Endothelial cell of umbilical vein (primary cell): ENCODE measurements around the gene UQCRFS1. TPM values are rescaled to one million over a fixed set of nuclear protein-coding genes. Genes with fewer than 3 reads are reported as not detected.

Source experiments
- BruUV-seq: library from RNA; stranded (reverse); fragments of 400-500 nt; replicated peaks from 2 replicates; lab custom pipeline; 2021; lab: Mats Ljungman, UMichigan
- CTCF ChIA-PET: fragments of 300-600, 350-600 bp; sonication (Branson Sonifier 250); formaldehyde crosslinking; loops from one replicate; lab custom pipeline; 2021; ENCODE audit warnings: antibody characterized with exemption, inconsistent platforms; lab: Charles Lee
- POLR2A ChIA-PET: fragments of 300-600, 350-600 bp; sonication (Branson Sonifier 250); formaldehyde crosslinking; loops from one replicate; lab custom pipeline; 2021; ENCODE audit warnings: antibody characterized with exemption, inconsistent platforms; lab: Charles Lee
- DNase-seq: peaks from one replicate; pipeline ENCODE4 v3.0.0-alpha.2; 2011; ENCODE audit warnings: low read depth, low spot score
- FAIRE-seq: peaks from 2 replicates; lab custom pipeline; 2011; peaks lifted over from hg19 to GRCh38; lab: Jason Lieb, UNC
- H2AFZ ChIP-seq: 2 replicates; pipeline ENCODE4 v1.6.0; 2012; ENCODE audit warnings: low read depth, low read length, control low read depth, inconsistent platforms
- H3K27ac ChIP-seq: 2 replicates; pipeline ENCODE4 v1.5.1; 2011; ENCODE audit warnings: low read depth, mild to moderate bottlenecking, control low read depth, low read length, moderate library complexity; ENCODE audit not compliant: insufficient read depth
- H3K27me3 ChIP-seq, 2 experiments: 2 replicates each; pipeline versions ENCODE4 v1.6.0 to v1.6.1; 2011; ENCODE audit warnings: low read length in 2 of 2, mixed read lengths in 1 of 2; ENCODE audit not compliant: control insufficient read depth in 2 of 2, insufficient read depth in 2 of 2
- H3K36me3 ChIP-seq, 2 experiments: 2 replicates in 1 of 2; 3 replicates in 1 of 2; pipeline ENCODE4 v1.5.1; 2011; ENCODE audit warnings: low read length in 2 of 2, mild to moderate bottlenecking in 1 of 2, moderate library complexity in 1 of 2; ENCODE audit not compliant: control insufficient read depth in 2 of 2, insufficient read depth in 2 of 2; ENCODE audit errors: extremely low read depth in 1 of 2
- H3K4me1 ChIP-seq: 3 replicates; pipeline ENCODE4 v1.5.1; 2011; ENCODE audit warnings: mild to moderate bottlenecking, low read length; ENCODE audit not compliant: control insufficient read depth, insufficient read depth; ENCODE audit errors: extremely low read depth
- H3K4me2 ChIP-seq: 2 replicates; pipeline ENCODE4 v1.6.1; 2011; ENCODE audit warnings: low read length, control low read depth, mixed read lengths; ENCODE audit not compliant: insufficient read depth
- H3K4me3 ChIP-seq, 3 experiments: fragments of 200-600 bp in 1 of 3; sonication (generic), shearing (Covaris generic) in 1 of 3; replicated peaks in 1 of 3; 2 replicates each; pipeline ENCODE4 v1.5.1; 2011 to 2016; ENCODE audit warnings: control low read depth in 3 of 3, low read length in 3 of 3, mild to moderate bottlenecking in 2 of 3, inconsistent platforms in 1 of 3, low read depth in 1 of 3, moderate library complexity in 1 of 3; ENCODE audit not compliant: insufficient read depth in 1 of 3
- H3K79me2 ChIP-seq: 2 replicates; pipeline ENCODE4 v1.6.0; 2012; ENCODE audit warnings: low read length, inconsistent platforms; ENCODE audit not compliant: control insufficient read depth, insufficient read depth
- H3K9ac ChIP-seq: replicated peaks from 2 replicates; pipeline ENCODE3; 2011; ENCODE audit warnings: low read length, control low read depth; ENCODE audit not compliant: insufficient read depth; ENCODE audit errors: extremely low read depth
- H3K9me1 ChIP-seq: replicated peaks from 3 replicates; pipeline ENCODE4 v1.6.0; 2011; ENCODE audit warnings: mild to moderate bottlenecking, low read length; ENCODE audit not compliant: control insufficient read depth, insufficient read depth; ENCODE audit errors: extremely low read depth
- H3K9me3 ChIP-seq: replicated peaks from 2 replicates; pipeline ENCODE4 v1.5.1; 2012; ENCODE audit warnings: low read length, inconsistent platforms; ENCODE audit not compliant: control insufficient read depth, insufficient read depth
- H4K20me1 ChIP-seq: replicated peaks from 2 replicates; pipeline ENCODE3; 2011; ENCODE audit warnings: mild to moderate bottlenecking, low read length; ENCODE audit not compliant: control insufficient read depth, insufficient read depth; ENCODE audit errors: extremely low read depth
- CTCF ChIP-seq, 2 donors: IDR thresholded peaks; 1 replicate in 1 of 2; 2 replicates in 1 of 2; pipeline ENCODE4 v1.5.1; 2011; ENCODE audit warnings: low read length in 2 of 2, mild to moderate bottlenecking in 2 of 2, moderate library complexity in 2 of 2, control low read depth in 1 of 2, inconsistent platforms in 1 of 2, low read depth in 1 of 2; ENCODE audit not compliant: insufficient read depth in 1 of 2; ENCODE audit errors: extremely low read depth in 1 of 2
- EZH2 ChIP-seq: IDR thresholded peaks from 2 replicates; pipeline ENCODE4 v1.6.1; 2012; ENCODE audit warnings: borderline replicate concordance, low read depth, mild to moderate bottlenecking, moderate library complexity, low read length, inconsistent platforms; ENCODE audit not compliant: severe bottlenecking
- FOS ChIP-seq: IDR thresholded peaks from 2 replicates; pipeline ENCODE4 v1.6.1; 2011; ENCODE audit warnings: mild to moderate bottlenecking, low read length, moderate library complexity, borderline replicate concordance; ENCODE audit not compliant: insufficient read depth
- GATA2 ChIP-seq: IDR thresholded peaks from 2 replicates; pipeline ENCODE4 v1.7.0; 2011; ENCODE audit warnings: low read depth, mild to moderate bottlenecking, moderate library complexity, mixed read lengths, low read length; ENCODE audit not compliant: insufficient read length, insufficient read depth
- JUN ChIP-seq: IDR thresholded peaks from 2 replicates; pipeline ENCODE4 v1.6.1; 2011; ENCODE audit warnings: borderline replicate concordance, low read depth; ENCODE audit not compliant: insufficient read length, insufficient read depth
- MAX ChIP-seq: IDR thresholded peaks from 2 replicates; pipeline ENCODE4 v1.6.1; 2011; ENCODE audit not compliant: insufficient read depth, insufficient read length
- MYC ChIP-seq: IDR thresholded peaks from one replicate; pipeline ENCODE4 v1.6.1; 2011; ENCODE audit warnings: mild to moderate bottlenecking, low read depth, low read length
- POLR2A ChIP-seq: IDR thresholded peaks from 2 replicates; pipeline ENCODE4 v1.6.1; 2012; ENCODE audit warnings: low read depth, mild to moderate bottlenecking, control low read depth, low read length
- POLR2AphosphoS5 ChIP-seq: IDR thresholded peaks from 2 replicates; pipeline ENCODE4 v1.6.1; 2012; ENCODE audit warnings: low read depth, mild to moderate bottlenecking, control low read depth, low read length, moderate library complexity; ENCODE audit not compliant: insufficient read depth
- dilution Hi-C: fragments of 300-500 bp; cut with MboI; formaldehyde crosslinking; loops from one replicate; pipeline ENCODE4 v1.15.0; 2019; ENCODE audit warnings: low sequenced_read_pairs; ENCODE audit not compliant: extremely low pct_ligation_motif_present
- intact Hi-C: fragments of 100-400 bp; cut with micrococcal nuclease; formaldehyde crosslinking; loops from one replicate; pipeline ENCODE4 v1.10.0; 2022
- polyA plus RNA-seq, 4 experiments: library from polyadenylated mRNA; depleted of rRNA in 3 of 4; stranded (reverse) in 3 of 4; unstranded in 1 of 4; fragments of >200 nt; gene quantifications; 2 replicates each; pipeline versions ENCODE4 v1.2.1 to v1.2.3, GENCODE V29; 2011 to 2012; ENCODE audit warnings: missing spikeins in 1 of 4
- total RNA-seq: library from RNA; stranded (reverse); gene quantifications from 2 replicates; pipeline ENCODE4 v1.2.3, GENCODE V29; 2021

UQCRFS1 gene
- total and polyA plus RNA-seq, 2 donors (not counting 3 experiments of a cell fraction or from before 2014, with no cell fraction given): 28.2 to 33.8 TPM

- ChIA-PET POLR2A (no interaction called here), CTCF (no interaction called here)
- no peaks in the 10 kb centered on the region for H3K9me1 ChIP-seq
- intact Hi-C loops (no loop called here), dilution Hi-C loops (no loop called here)
- DNase-seq (no peak), FAIRE-seq (no peak)
- H3K4me2 ChIP-seq: no peak overlapping the region
- TF ChIP-seq EZH2 (no peak), CTCF (IDR thresholded peaks at IDR 0.05; ENCODE audit: extremely low read depth in 1 of 2, insufficient read depth in 1 of 2, low read depth in 1 of 2, low read length in 2 of 2) (no peak), MAX (no peak), MYC (no peak)
- H3K9ac ChIP-seq: no peak overlapping the region
- H3K79me2 ChIP-seq: no peaks in the 10 kb centered on the region
- no peak overlapping the region for H3K27ac ChIP-seq
- no peaks in the 10 kb centered on the region for H3K9me3 ChIP-seq
- H3K27me3 ChIP-seq: no peaks in the 10 kb centered on the region
- no peaks in the 10 kb centered on the region for H3K4me1 ChIP-seq
- no peak overlapping the region for H2AFZ ChIP-seq
- H3K36me3 ChIP-seq: no peaks in the 10 kb centered on the region
- H4K20me1 ChIP-seq: no peaks in the 10 kb centered on the region
- BruUV-seq: no TSS peak
- no peak overlapping the region for H3K4me3 ChIP-seq
Measured at GRCh38 chr19:29194658-29195057, 18.3 kb downstream of the UQCRFS1 start.

- TF ChIP-seq MAX (no peak), POLR2A (no peak), MYC (no peak), JUN (no peak), POLR2AphosphoS5 (no peak), EZH2 (no peak), GATA2 (no peak), CTCF (IDR thresholded peaks at IDR 0.05; ENCODE audit: extremely low read depth in 1 of 2, insufficient read depth in 1 of 2, low read depth in 1 of 2, low read length in 2 of 2) (no peak), FOS (no peak)
- no peak overlapping the region for H3K4me3 ChIP-seq
- H3K9ac ChIP-seq: no peak overlapping the region
- no peaks in the 10 kb centered on the region for H3K9me3 ChIP-seq
- no peaks in the 10 kb centered on the region for H3K4me1 ChIP-seq
- no peaks in the 10 kb centered on the region for H3K79me2 ChIP-seq
- FAIRE-seq: no peak
- H3K9me1 ChIP-seq: no peaks in the 10 kb centered on the region
- H4K20me1 ChIP-seq: no peaks in the 10 kb centered on the region
- dilution Hi-C loops (no loop called here), intact Hi-C loops (no loop called here)
- no peak overlapping the region for H3K4me2 ChIP-seq
- CTCF ChIA-PET: no interaction called here
- POLR2A ChIA-PET: no interaction called here
- H3K36me3 ChIP-seq: no peaks in the 10 kb centered on the region
- H3K27ac ChIP-seq: no peak overlapping the region
- H2AFZ ChIP-seq: no peak overlapping the region
- BruUV-seq: no TSS peak
- no peaks in the 10 kb centered on the region for H3K27me3 ChIP-seq
- no peak for DNase-seq
Measured at GRCh38 chr19:29193155-29193554, 19.8 kb downstream of the UQCRFS1 start.
